HG02884 (cell line): ENCODE measurements around the gene RNF214.
"Not testable (repeated sequence)": the region's sequence is repeated elsewhere in the genome, so short reads cannot be mapped to it uniquely, and the experiment has no call there.

Experiments used
- ATAC-seq: cut with Tn5 transposase; IDR thresholded peaks from one replicate; pipeline ENCODE4 v1.9.1; 2021; ENCODE audit warnings: mild to moderate bottlenecking, moderate library complexity; ENCODE audit not compliant: unreplicated experiment

RNF214 gene

DNA sequence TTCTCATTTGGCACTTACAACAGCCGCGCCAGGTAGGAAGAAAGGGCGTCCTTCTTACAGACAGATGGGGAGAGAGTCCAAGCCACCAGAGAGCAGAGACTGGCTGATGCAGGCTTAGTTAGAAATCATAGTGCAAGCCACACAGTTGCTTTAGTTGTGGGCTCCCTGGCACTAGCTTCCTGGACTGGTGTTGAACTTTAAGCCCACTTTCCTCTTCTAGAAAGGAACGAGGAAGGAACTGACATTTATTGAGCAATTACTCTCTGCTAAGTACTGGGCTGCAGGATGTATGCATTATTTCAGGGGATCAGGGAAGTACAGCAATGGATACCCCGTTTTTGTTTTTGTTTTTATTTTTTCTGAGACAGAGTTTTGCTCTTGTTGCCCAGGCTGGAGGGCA, 80.6 kb downstream of the RNF214 start:
- ATAC-seq: no peak

DNA sequence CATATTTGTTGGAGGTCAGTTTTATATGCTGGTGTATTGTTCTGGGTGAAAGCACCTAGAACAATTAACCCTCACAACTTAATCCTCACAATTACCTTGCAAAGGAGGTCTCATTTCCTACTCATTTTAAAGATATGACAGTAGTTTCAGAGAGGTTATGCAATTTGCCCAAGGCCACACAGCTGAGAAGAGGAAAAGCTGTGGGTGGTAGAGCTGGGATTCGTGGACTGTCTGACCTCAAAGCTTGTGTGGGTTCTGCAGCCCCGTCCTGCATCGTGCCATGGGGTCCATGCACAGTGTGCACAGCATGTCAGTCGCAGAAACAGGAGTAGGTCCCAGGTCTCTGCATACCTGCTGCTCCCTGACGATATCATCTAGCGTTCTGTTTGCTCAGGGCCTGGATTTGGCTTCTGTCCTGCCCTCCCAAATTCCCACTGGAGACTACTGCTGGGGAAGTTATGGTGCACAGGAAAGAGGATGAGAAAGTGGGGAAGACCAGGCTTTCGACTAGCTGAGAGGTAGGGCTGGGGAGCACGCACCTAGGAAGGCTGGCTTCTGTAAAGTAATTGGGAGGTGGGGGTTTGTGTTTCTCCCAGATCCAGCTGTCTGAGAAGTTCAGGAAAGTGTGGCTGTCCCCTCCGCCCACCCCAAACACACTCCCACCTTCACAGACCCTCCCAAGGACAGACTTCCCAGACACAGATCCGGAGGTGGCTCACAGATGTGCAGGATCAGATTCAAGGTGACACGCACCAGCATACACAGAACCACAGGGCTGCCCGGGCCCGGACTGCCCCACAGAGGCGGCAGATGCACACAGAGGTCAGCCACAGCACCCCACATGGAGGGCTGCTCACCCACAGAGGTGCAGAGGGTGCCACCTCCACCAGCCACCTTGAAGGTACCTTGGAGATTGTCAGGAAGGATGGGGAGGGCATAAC, 81.6 kb downstream of the RNF214 start:
- no peak for ATAC-seq

DNA sequence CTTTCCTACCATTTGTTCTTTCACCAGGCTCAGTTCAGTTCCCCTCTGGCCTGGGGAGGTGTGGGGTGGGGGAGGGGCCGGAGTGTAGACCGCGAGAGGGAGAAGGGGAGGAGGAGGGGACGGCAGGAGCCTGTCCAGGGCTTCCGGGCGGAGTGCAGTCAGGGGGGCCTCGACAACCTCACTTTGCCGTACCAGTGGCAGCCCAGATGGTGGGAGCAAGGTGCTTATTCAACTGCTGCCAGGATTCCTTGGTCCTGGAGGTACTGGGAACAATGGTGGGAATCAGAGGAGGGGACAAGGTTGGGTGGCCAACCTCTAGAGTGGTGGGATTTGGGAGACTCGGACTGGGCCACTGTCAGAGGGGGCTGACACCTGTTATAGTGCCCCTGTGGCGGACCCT, 82.4 kb downstream of the RNF214 start:
- ATAC-seq: no peak

DNA sequence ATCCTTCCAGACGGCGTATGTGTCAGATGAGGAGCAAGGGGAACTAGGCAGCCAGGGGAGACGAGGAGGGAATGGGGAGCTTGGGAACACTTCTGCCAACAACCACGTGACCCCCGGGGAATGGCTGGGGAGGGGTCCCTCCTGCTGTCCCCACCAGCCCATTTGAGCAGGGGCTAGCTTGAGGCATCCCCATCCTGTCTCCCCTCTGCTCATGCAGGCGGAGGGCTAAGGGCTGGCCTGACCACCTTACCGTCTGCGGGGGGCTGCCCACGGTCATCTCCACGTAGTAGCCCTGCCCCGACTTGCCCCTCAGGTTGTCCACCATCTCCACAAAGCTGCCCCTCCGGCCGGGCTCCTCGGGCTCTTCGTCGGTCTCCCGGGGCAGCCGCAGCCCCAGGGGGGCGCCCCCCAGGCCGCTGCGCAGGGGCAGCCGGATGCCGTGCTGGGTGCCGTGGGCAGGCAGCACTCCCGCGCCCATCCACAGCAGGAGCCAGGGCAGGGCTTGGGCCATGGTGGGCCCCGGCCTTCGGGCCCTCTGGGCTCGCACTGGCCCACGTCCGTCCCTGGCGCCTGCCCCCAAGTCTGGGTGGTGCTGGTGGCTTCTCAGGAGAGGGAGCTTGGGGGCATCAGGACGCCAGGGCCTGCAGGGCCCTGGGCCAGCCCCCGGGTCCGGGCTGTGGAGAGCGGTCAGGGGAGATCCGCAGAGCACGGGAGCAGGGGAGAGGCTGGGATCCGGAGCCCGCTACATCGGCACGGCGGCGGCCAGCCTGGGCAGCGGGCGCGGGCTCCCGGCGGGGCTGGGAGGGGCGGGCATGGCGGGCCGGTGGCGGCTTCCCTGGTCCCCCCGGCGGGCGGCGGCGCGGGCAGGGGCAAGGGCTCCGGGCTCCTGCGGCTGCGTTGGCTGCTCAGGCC, 83.1 kb downstream of the RNF214 start:
- no peak for ATAC-seq

DNA sequence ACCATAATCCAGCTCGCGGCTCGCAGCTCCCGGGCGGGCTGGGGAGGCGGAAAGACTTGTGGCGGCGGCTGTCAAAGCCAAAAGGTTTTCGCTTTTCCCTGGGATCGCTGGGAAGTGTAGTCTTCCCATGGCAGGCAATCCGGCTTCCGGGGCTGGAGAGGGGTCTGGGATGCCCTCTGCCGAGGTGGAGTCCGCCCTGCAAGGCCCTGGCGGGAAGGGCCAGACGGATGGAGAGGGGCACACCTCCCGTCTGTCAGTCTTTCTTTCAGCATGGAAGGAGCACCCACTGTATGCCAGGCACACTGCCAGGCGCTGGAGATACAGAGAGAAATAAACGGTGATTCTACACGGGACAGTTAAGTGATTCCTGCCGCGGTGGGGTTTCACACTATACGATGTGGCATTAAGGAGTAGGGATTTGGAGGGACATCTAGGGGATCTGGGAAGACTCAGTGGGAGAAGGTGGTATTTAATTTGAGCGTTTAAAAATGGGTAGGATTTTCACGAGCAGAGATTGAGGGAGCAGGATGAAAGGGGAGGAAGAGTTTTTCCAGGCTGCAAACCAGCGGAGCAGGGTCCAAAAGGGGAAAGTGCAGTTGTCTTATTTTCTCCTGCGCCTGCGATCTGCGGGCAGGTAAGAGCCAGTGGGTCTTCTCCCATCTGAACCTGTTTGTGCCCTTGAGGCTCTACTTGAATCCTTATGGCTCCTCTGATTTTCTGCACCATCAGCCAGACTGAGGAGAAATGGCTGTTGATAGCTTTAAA, 83.9 kb downstream of the RNF214 start, which contains the start of gene BACE1:
Gene BACE1 (minus strand): TSS at position 60 of the 765 bp plus-strand sequence. CDS start 461 bp downstream, outside the sequence.
- no peak for ATAC-seq

DNA sequence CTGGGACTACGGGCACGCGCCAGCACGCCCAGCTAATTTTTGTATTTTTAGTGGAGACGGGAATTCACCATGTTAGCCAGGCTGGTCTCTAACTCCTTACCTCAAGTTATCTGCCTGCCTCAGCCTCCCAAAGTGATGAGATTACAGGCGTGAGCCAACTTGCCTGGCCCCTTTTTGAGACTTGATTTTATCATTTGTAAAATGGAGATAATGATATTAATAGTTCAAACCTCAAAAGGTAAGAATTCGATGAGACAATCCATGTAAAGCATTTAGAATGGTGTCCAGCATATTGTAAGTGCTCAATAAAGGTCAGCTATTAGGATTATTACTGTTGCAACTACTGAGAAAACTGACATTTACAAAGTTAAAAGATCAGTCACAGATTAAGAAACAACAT, 86.3 kb downstream of the RNF214 start:
- no peak for ATAC-seq

DNA sequence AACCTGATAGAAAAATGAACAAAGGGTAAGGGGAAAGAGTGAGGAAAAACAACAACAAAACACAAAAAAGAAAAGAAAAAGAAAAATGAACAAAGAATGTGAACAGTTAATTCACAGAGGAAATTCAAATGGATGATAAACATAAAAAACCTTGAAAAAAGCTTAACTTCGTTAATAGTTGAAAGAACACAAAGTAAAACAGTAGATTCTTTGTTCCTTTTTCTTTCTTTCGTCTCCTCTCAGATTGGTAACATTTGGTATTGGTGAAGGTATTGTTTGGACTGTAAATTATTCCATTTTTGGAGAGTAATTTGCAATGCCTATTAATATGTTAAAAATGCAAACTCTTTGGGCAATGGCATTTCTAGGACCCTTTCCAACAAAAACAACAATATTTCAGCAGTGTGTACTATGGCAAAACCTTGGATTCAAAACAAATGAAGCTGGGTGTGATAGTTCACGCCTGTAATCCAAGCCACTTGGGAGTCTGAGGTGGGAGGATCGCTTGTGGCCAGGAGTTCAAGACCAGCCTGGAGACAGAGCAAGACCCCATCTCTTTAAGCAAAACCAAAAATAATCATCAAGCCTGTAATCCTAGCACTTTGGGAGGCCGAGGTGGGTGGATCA, 86.9 kb downstream of the RNF214 start:
- ATAC-seq: no peak

DNA sequence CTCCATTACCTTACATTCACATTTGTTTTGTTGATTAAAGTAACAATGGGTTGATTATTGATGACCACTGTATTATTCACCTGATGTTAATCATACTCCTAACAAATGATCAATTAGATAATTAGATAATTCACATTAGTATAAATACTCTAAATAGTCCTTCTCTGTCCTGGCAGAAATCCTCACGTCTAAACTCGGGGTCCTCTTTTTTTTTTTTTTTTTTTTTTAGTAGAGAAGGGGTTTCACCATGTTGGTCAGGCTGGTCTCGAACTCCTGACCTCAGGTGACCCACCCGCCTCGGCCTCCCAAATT, 94.7 kb downstream of the RNF214 start:
- ATAC-seq: not testable (repeated sequence)

DNA sequence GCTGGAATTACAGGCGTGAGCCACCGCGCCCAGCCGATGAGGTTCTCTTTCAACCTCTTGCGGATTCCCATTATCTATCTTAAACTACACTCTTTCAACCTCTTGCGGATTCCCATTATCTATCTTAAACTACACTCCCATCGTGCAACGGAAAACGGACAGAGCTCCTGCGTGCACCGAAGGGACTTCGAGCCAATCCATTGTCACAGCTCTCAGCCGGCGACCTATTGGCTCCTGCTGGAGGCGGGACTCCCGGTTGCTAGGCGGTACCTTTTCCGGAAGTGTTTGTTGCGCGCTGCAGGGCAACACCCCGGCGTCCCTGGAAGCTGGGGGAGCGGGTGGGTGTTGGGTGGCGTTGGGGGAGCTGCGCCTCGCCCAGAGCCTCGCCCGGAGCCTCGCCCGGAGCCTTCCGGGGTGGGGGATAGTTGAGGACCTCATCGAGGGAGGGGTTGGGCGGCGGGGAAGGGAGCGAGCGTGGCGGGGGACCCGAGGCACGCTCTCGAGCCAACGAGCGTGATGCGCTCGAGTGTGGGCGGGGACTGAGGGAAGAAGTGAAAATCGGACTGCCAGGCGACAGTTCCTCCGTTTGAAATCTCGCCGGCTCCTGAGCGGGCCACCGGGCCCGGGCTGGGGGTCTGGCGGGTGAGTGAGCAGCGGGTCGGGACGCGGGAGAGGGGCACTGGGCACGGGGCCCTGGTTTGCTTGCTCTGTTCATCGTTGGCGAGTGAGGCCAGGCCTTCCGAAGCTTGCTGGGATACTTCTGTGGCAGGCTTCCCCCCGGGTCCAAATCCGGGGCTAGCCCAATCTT, 95.3 kb downstream of the RNF214 start, which contains the start of gene CEP164:
Gene CEP164 (plus strand): TSS at position 288 of the 808 bp plus-strand sequence. CDS start 10,733 bp downstream, outside the sequence.
- peak; percentile 93 for ATAC-seq

DNA sequence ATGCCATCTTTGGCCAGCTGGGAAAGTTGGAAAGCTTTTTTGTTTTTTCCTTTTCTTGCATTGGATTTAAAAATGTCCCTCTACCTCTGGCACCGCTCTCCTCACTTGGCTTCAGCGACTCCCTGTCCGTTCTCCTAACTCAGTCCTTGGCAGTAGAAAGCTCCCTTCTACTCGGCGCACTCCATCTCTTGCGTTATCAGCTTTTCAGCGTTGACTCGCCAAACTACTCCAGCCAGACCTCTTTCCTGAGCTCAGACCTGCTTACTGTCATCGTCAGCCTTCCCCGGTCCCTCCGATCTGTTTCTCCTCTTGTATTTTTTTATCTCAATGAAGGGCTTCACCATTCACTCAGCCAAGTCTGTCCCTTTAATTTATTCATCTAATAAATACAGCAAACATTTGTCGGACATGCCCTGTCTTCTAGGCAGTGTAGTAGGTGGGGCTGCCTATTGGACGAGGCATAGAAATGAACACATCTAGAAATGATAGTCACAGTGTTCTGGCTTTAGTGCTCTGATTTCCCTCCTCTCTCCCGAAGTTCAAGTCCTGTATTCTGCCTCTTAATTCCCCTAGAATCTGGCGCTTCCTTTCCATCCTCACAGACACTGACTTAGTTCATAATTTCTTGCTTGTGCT, 96.0 kb downstream of the RNF214 start:
- ATAC-seq: no peak

DNA sequence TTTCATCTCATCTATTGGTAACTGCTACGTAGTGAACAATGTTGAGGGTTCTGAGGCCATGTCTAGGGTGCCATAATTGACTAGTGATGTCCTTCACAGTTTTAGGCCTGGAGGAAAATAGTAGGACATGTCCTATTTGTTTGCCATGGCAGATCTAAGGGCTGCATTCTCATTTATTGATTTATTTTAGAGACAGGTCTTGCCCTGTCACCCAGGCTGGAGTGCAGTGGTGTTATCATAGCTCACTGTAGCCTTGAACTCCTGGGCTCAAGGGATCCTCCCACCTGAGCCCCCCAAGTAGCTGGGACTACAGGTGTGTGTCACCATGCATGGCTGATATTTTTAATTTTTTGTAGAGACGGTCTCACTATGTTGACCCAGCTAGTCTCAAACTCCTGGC, 100.4 kb downstream of the RNF214 start:
- ATAC-seq: no peak

DNA sequence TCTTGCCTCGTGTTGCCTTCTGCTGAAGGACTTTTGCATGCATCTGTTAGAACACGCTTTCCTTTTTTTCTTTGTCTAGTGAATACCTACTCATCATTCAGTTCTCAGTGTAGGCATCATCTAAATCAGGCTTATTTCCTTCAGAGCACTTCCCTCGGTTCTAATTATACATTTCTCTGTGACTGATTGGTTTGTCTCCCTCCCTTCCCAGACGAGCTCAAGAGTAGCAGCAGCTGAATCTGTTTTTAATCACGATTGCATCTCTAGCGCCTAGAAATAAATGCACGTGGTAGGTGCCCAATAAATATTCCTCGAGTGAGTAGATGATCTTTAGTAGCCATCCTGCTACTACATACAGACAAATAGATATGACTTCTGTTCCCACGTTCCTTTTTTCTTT, 101.4 kb downstream of the RNF214 start:
- ATAC-seq: no peak

DNA sequence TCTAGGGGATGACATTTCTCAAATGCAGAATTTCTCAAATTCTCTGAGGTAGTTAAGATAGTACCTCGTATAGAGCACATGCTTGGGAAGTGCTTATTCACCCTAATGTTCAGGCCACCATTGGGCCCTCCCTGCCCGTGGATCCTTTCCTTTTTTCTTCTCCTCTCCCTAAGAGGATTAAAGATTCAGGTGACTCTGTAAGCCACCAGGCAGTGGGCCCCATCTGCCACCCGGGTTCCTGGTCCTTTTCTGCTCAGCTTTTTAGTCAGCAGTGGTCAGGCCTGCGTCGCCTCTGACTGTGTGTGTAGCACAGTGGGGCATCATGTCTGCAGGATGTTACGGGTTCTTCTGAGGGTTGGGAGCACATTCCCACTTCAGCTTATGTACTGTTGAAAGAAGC, 102.4 kb downstream of the RNF214 start:
- ATAC-seq: no peak

DNA sequence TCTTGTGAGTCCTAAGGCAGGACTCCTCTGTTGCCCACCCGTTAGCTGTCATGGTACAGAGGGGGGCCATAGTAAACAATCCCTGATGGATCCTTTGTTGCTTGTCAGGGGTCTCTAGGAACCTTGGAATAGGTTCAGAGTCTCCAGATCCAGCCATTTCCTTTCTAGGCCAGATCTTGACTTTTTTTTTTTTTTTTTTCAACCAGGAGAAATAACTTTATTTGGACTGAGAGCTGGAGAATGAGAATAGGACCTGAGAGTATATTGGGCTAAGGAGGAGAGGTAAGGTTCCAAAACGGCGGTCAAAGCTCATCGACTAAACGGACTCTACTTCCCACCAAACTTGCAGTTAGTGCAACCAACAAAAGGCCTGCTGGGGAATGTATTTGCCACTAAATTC, 102.9 kb downstream of the RNF214 start:
- ATAC-seq: no peak
